ENCODE results near the gene ACTRT2.

GRCh38 chr1:2991753-2992495 lies 29.3 kb upstream of the ACTRT2 start:
- TF ChIP-seq BRCA1 (IDR thresholded peaks at IDR 0.05; ENCODE audit: low read depth, low read length) = no peak
- TF ChIP-seq SP1 (IDR thresholded peaks at IDR 0.05; ENCODE audit: low read depth, low read length) = no peak
- no peak for TF ChIP-seq SIN3A (conservative IDR thresholded peaks at IDR 0.05 in 1 of 2, IDR thresholded peaks at IDR 0.05 in 1 of 2; ENCODE audit: low read depth in 1 of 2, low read length in 2 of 2)
- no peak for TF ChIP-seq CTCF (IDR thresholded peaks at IDR 0.05; ENCODE audit: control extremely low read depth in 1 of 3, insufficient read depth in 1 of 3, low read depth in 1 of 3, low read length in 3 of 3)
- no peak for TF ChIP-seq EZH2 (IDR thresholded peaks at IDR 0.05; ENCODE audit: low read depth, low read length, severe bottlenecking)
- TF ChIP-seq POLR2AphosphoS5 (IDR thresholded peaks at IDR 0.05; ENCODE audit: low read depth, low read length) = no peak
- TF ChIP-seq JUND (IDR thresholded peaks at IDR 0.05; ENCODE audit: low read length) = no peak
- TF ChIP-seq RFX5 (IDR thresholded peaks at IDR 0.05; ENCODE audit: borderline replicate concordance, low read depth, low read length) = no peak
- no peak for TF ChIP-seq EP300 (IDR thresholded peaks at IDR 0.05; ENCODE audit: borderline replicate concordance in 1 of 2, low read depth in 2 of 2, low read length in 2 of 2)
- TF ChIP-seq EGR1 (IDR thresholded peaks at IDR 0.05; ENCODE audit: borderline replicate concordance, low read depth, low read length) = no peak
- no peak for TF ChIP-seq CEBPB (IDR thresholded peaks at IDR 0.05; ENCODE audit: low read depth, low read length)
- TF ChIP-seq MAFK (IDR thresholded peaks at IDR 0.05; ENCODE audit: low read depth, low read length) = no peak
- TF ChIP-seq SP4 (IDR thresholded peaks at IDR 0.05; ENCODE audit: low read length) = no peak
- TF ChIP-seq ATF2 (IDR thresholded peaks at IDR 0.05; ENCODE audit: low read length) = no peak

All from H1 (cell line).